ENCODE measurements around the gene DEFB131A. TPM values are rescaled to one million over a fixed set of nuclear protein-coding genes. Genes with fewer than 3 reads are reported as not detected.
"Not testable (repeated sequence)": the region's sequence is repeated elsewhere in the genome, so short reads cannot be mapped to it uniquely, and the experiment has no call there.

Gene DEFB131A, protein sequence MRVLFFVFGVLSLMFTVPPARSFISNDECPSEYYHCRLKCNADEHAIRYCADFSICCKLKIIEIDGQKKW
- not detected in 2 replicates for total RNA-seq (2022)
- not detected for Bru-seq, nascent RNA
- not detected for BruChase-seq, experiment 1, labeled RNA remaining after a 2-hour chase
- BruChase-seq, experiment 2, labeled RNA remaining after a 6-hour chase, result not detected
- long read RNA-seq, result 0 reads

DNA sequence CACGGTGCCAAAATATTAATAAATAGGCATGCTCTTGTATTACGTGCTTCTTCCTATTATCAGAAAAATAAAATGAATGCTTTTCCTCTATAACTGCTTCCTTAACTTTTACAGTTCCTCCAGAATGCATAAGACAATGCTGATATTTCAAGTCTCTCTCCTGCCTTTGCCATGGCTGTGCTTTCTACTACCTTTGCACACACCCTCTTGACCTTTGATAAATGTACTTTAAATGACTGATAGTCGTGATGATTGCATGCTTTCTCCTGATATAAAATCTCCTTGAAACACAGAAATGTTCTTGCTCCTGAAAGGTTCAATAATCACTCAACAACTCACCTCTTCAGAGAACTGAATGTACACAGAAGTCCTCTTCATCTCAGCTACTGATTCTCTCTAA lies at the start of gene DEFB131A:
DEFB131A (plus strand) TSS at position 301 of the 400 bp plus-strand sequence. CDS start 120 bp downstream, outside the sequence.
- H3K4me1 Mint-ChIP-seq (ENCODE audit: low read depth, unreplicated experiment); DNase-seq; POLR2A ChIA-PET; H3K27me3 Mint-ChIP-seq (ENCODE audit: insufficient read depth, unreplicated experiment); H3K9me3 Mint-ChIP-seq (ENCODE audit: unreplicated experiment); H3K36me3 Mint-ChIP-seq (ENCODE audit: insufficient read depth, unreplicated experiment); H3K4me3 Mint-ChIP-seq (ENCODE audit: unreplicated experiment); intact Hi-C loops (cut with micrococcal nuclease; ENCODE audit: unreplicated experiment); H3K4me3 ChIP-seq (ENCODE audit: low read depth, low read length); BruUV-seq (replicated peaks); H3K36me3 ChIP-seq (ENCODE audit: control insufficient read depth, insufficient read depth, low read length); H3K4me1 ChIP-seq; H3K27me3 ChIP-seq (replicated peaks; ENCODE audit: control insufficient read depth, insufficient read depth, low read length); CTCF ChIA-PET; H3K27ac Mint-ChIP-seq (ENCODE audit: unreplicated experiment); H3K9me3 ChIP-seq: not testable (repeated sequence)

DNA sequence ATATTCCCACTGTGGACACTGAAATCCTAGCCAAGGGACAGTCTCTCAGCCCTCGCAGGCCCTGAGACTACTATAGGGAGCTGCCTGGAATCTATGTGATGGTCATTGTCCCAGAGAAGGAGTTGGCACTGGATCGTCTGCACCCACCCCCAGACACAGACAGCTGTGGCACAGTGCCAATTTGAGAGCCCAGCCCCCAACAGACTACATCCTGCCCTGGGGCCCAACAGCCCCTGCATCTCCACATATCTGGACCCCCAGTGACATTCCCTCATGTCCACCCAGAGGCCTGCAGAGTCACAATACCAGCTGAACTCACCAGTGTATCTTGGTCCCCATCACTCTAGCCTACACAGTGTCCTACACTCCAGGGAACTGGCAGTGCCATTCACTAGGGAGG lies 38.4 kb upstream of the DEFB131A start:
- H3K36me3 Mint-ChIP-seq (ENCODE audit: insufficient read depth, unreplicated experiment); H3K4me3 Mint-ChIP-seq (ENCODE audit: unreplicated experiment); BruUV-seq (replicated peaks); H3K4me3 ChIP-seq (ENCODE audit: low read depth, low read length); H3K36me3 ChIP-seq (ENCODE audit: control insufficient read depth, insufficient read depth, low read length); H3K27me3 Mint-ChIP-seq (ENCODE audit: insufficient read depth, unreplicated experiment); CTCF ChIA-PET; intact Hi-C loops (cut with micrococcal nuclease; ENCODE audit: unreplicated experiment); H3K9me3 ChIP-seq; H3K27me3 ChIP-seq (replicated peaks; ENCODE audit: control insufficient read depth, insufficient read depth, low read length); DNase-seq; POLR2A ChIA-PET; H3K4me1 Mint-ChIP-seq (ENCODE audit: low read depth, unreplicated experiment); H3K9me3 Mint-ChIP-seq (ENCODE audit: unreplicated experiment); H3K27ac Mint-ChIP-seq (ENCODE audit: unreplicated experiment); H3K4me1 ChIP-seq: not testable (repeated sequence)

DNA sequence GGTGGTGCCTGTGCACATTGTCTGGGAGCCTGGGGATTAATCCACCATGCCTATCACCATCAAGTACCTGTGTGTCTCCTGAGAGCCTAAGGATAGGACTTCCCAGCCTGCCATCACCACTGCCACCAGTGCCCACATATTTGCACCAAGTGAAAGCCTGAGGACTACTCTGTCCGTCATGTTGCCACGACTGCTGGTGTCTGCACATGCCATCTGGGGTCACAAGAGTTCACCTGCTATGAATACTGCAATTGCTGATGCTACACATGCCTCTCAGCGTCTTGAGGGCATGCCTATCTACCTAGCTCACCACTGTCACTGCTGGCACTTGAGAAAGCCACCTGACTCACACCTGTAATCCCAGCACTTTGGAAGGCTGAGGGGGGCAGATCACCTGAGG lies 37.7 kb upstream of the DEFB131A start:
- H3K9me3 ChIP-seq; H3K27ac Mint-ChIP-seq (ENCODE audit: unreplicated experiment); BruUV-seq (replicated peaks); H3K36me3 Mint-ChIP-seq (ENCODE audit: insufficient read depth, unreplicated experiment); H3K27me3 Mint-ChIP-seq (ENCODE audit: insufficient read depth, unreplicated experiment); H3K9me3 Mint-ChIP-seq (ENCODE audit: unreplicated experiment); H3K4me1 Mint-ChIP-seq (ENCODE audit: low read depth, unreplicated experiment); H3K27me3 ChIP-seq (replicated peaks; ENCODE audit: control insufficient read depth, insufficient read depth, low read length); POLR2A ChIA-PET; H3K36me3 ChIP-seq (ENCODE audit: control insufficient read depth, insufficient read depth, low read length); intact Hi-C loops (cut with micrococcal nuclease; ENCODE audit: unreplicated experiment); H3K4me3 ChIP-seq (ENCODE audit: low read depth, low read length); H3K4me1 ChIP-seq; DNase-seq; H3K4me3 Mint-ChIP-seq (ENCODE audit: unreplicated experiment); CTCF ChIA-PET: not testable (repeated sequence)

DNA sequence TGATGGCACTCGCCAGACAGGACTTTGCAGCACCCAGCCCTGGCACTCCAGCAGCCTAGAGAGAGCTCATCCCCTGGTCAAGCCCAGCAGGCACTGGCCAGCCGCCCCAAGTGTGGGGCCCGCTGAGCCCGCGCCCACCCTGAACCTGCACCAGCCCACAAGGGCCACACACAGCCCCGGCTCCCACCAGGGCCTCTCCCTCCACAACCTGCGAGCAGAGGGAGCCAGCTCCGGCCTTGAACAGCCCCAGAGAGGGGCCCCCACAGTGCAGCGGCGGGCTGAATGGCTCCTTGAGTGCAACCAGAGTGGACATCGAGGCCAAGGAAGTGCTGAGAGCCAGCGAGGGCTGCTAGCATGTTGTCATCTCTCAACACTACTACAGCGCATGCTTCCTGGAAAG lies 34.4 kb upstream of the DEFB131A start:
- H3K36me3 Mint-ChIP-seq (ENCODE audit: insufficient read depth, unreplicated experiment), result no peaks in the 10 kb centered on the region
- H3K4me1 Mint-ChIP-seq (ENCODE audit: low read depth, unreplicated experiment), result no peaks in the 10 kb centered on the region
- H3K36me3 ChIP-seq (ENCODE audit: control insufficient read depth, insufficient read depth, low read length), result no peaks in the 10 kb centered on the region
- TF ChIP-seq, protein P1, sequence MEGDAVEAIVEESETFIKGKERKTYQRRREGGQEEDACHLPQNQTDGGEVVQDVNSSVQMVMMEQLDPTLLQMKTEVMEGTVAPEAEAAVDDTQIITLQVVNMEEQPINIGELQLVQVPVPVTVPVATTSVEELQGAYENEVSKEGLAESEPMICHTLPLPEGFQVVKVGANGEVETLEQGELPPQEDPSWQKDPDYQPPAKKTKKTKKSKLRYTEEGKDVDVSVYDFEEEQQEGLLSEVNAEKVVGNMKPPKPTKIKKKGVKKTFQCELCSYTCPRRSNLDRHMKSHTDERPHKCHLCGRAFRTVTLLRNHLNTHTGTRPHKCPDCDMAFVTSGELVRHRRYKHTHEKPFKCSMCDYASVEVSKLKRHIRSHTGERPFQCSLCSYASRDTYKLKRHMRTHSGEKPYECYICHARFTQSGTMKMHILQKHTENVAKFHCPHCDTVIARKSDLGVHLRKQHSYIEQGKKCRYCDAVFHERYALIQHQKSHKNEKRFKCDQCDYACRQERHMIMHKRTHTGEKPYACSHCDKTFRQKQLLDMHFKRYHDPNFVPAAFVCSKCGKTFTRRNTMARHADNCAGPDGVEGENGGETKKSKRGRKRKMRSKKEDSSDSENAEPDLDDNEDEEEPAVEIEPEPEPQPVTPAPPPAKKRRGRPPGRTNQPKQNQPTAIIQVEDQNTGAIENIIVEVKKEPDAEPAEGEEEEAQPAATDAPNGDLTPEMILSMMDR (IDR thresholded peaks at IDR 0.05; ENCODE audit: insufficient read depth in 1 of 2, low read depth in 1 of 2, low read length in 1 of 2, severe bottlenecking in 1 of 2, unreplicated experiment in 1 of 2), result no peak
- intact Hi-C loops (cut with micrococcal nuclease; ENCODE audit: unreplicated experiment), result no loop called here
- H3K4me1 ChIP-seq, result no peaks in the 10 kb centered on the region
- no peaks in the 10 kb centered on the region for H3K9me3 Mint-ChIP-seq (ENCODE audit: unreplicated experiment)
- no peak for DNase-seq
- H3K27me3 ChIP-seq (replicated peaks; ENCODE audit: control insufficient read depth, insufficient read depth, low read length), result no peaks in the 10 kb centered on the region
- H3K27ac Mint-ChIP-seq (ENCODE audit: unreplicated experiment), result no peak overlapping the region
- H3K4me3 ChIP-seq (ENCODE audit: low read depth, low read length), result no peak overlapping the region
- no peak overlapping the region for H3K4me3 Mint-ChIP-seq (ENCODE audit: unreplicated experiment)
- H3K9me3 ChIP-seq, result no peaks in the 10 kb centered on the region
- CTCF ChIA-PET, result no interaction called here
- no peaks in the 10 kb centered on the region for H3K27me3 Mint-ChIP-seq (ENCODE audit: insufficient read depth, unreplicated experiment)
- no TSS peak for BruUV-seq (replicated peaks)
- POLR2A ChIA-PET, result no interaction called here

DNA sequence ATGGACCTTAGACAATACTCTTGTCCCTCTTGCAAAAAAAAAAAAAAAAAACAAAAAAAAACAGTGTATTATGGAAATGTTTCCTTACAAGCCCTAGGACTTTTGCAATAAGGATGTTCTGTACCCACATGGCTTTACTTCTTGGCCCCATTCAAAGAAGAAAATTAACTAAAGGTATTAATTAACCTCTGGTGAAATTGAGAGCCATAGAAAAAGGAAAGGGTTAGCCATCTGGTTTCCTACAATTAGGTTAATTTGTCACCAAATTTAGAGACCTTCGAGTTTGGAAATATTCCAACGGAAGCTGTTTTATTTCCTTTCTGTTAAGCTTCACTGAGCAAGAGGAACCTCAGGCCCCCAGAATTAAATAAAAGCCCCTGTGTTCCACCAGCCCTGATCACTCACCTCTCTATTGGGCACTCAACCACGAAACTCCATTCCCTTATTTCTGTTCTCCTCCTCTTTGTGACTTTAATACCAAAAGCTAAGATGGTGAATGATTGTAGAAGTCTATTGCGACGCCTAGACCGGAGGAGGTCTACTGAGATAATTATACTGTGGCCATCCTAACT lies 22.2 kb upstream of the DEFB131A start:
- H3K9me3 ChIP-seq; intact Hi-C loops (cut with micrococcal nuclease; ENCODE audit: unreplicated experiment); H3K4me3 Mint-ChIP-seq (ENCODE audit: unreplicated experiment); H3K9me3 Mint-ChIP-seq (ENCODE audit: unreplicated experiment); BruUV-seq (replicated peaks); CTCF ChIA-PET; H3K36me3 ChIP-seq (ENCODE audit: control insufficient read depth, insufficient read depth, low read length); H3K4me3 ChIP-seq (ENCODE audit: low read depth, low read length); H3K4me1 ChIP-seq; DNase-seq; H3K27me3 ChIP-seq (replicated peaks; ENCODE audit: control insufficient read depth, insufficient read depth, low read length); POLR2A ChIA-PET; H3K4me1 Mint-ChIP-seq (ENCODE audit: low read depth, unreplicated experiment); H3K27ac Mint-ChIP-seq (ENCODE audit: unreplicated experiment); H3K27me3 Mint-ChIP-seq (ENCODE audit: insufficient read depth, unreplicated experiment); H3K36me3 Mint-ChIP-seq (ENCODE audit: insufficient read depth, unreplicated experiment): not testable (repeated sequence)

DNA sequence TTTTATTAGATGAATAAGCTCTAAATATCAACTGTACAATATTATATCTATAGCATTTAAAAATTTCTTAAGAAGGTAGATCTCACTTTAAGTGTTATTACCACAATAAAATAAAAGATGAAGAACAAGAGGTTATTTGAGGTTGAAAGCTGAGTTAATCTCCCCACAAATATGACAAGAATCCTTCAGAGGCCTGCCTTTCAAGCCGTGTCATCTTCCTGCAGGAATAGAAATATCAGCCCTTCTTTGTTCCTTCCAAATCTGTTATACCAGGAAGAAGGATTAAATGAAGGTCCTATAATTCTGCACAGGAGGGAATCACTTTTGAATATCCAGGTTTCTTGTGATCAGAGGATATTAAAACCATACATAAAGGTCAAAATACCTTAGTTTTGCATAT lies 18.3 kb upstream of the DEFB131A start:
- H3K4me1 Mint-ChIP-seq (ENCODE audit: low read depth, unreplicated experiment); H3K36me3 Mint-ChIP-seq (ENCODE audit: insufficient read depth, unreplicated experiment); H3K9me3 ChIP-seq; H3K4me3 ChIP-seq (ENCODE audit: low read depth, low read length); H3K27ac Mint-ChIP-seq (ENCODE audit: unreplicated experiment); intact Hi-C loops (cut with micrococcal nuclease; ENCODE audit: unreplicated experiment); BruUV-seq (replicated peaks); POLR2A ChIA-PET; H3K4me1 ChIP-seq; H3K4me3 Mint-ChIP-seq (ENCODE audit: unreplicated experiment); DNase-seq; CTCF ChIA-PET; H3K27me3 Mint-ChIP-seq (ENCODE audit: insufficient read depth, unreplicated experiment); H3K9me3 Mint-ChIP-seq (ENCODE audit: unreplicated experiment); H3K27me3 ChIP-seq (replicated peaks; ENCODE audit: control insufficient read depth, insufficient read depth, low read length); H3K36me3 ChIP-seq (ENCODE audit: control insufficient read depth, insufficient read depth, low read length): not testable (repeated sequence)

All from Caco-2 (cell line).